ENCODE data around the gene GARIN3.

GARIN3 gene

DNA sequence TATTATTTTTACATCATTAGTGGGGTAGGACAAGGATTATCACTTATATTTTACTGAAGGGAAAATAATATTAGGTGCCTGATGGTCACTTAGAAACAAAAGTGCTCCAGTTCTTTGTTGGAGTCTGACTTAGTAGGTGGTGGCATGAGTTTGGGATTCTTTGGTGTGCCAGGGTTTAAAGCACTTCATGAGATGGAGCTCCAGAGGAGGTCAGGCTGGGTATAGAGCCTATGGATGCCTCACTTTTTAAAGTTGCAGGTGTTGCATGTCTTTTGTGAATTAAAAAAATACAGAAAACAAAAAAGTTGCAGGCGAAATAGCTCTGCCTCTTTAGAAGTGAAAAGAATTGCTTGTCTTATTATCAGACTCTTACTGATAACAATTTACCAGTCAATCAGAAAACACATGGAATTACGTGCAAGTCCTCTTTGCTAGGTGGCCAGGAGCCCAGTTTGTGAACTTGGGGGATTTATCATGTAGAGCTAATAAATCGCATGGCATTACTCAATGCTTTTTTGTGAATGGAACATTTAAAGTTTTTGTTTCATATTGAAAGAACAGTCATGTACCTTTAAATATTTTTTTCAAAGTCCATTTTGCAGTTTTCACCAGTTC, 16.2 kb upstream of the GARIN3 start:
- Histone ChIP-seq H3K27me3 (ENCODE audit: insufficient read depth, insufficient read length) (peaks cover 58% of the 10 kb centered on the region), H3K4me3 (ENCODE audit: insufficient read length, low read depth) (no peak overlapping the region), H3K36me3 (ENCODE audit: insufficient read depth, insufficient read length, low read length) (no peaks in the 10 kb centered on the region), H3K9me3 (ENCODE audit: insufficient read depth, low read length) (no peaks in the 10 kb centered on the region), H3K4me1 (ENCODE audit: insufficient read depth, insufficient read length) (peaks cover 3% of the 10 kb centered on the region), H3K9ac (ENCODE audit: insufficient read length, low read depth) (no peak overlapping the region)
- TF ChIP-seq YY1 (IDR thresholded peaks at IDR 0.05; ENCODE audit: insufficient read depth, insufficient read length), result no peak
- TF ChIP-seq ZNF274 (IDR thresholded peaks at IDR 0.05; ENCODE audit: low read depth, low read length), result no peak
- no peak for TF ChIP-seq SUZ12 (IDR thresholded peaks at IDR 0.05; ENCODE audit: extremely low read depth, insufficient read depth, insufficient read length)
- no peak for DNase-seq (ENCODE audit: low read depth, low spot score)

DNA sequence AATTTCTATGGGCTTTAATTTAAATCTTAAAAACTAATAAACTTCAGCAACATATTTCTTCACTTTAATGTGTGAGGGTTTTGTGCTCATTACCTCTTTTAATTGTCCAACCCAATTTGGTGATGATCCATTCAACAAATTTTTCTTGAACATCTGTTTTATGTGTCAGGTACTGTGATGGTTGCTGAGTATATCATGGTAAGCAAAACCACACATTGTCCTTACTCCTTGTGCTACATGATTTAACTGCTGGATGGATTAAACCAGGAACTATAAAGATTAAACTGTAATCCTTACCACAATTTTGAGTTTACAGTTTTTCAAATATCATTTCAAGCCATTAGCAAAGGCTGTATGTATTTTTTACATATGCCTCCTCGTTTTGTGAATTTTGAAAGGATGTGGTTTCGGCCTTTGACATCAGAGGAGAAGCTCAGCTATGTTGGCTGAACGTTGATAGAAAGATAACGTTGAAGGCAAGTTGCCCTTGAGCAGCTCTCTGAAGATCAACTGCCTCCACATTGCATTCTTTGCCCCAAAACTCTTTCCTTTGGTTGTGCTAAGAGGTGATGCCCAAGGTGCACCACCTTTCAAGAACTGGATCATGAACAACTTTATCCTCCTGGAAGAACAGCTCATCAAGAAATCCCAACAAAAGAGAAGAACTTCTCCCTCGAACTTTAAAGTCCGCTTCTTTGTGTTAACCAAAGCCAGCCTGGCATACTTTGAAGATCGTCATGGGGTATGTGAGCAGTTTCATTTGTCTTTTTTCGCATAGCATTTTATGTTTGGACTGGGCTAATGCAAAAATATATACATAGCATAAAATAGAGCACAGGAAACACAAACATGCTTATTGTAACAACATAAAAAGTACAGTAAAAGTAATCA, 14.6 kb upstream of the GARIN3 start, which contains the start of gene ITK:
ITK (plus strand) TSS at position 467 of the 891 bp plus-strand sequence; CDS start at position 605, 138 bp downstream.
- Histone ChIP-seq H3K4me3 (ENCODE audit: insufficient read length, low read depth) (no peak within 1 kb of the TSS), H3K9ac (ENCODE audit: insufficient read length, low read depth) (no peak within 1 kb of the TSS), H3K9me3 (ENCODE audit: insufficient read depth, low read length) (no peaks in the 10 kb centered on the region), H3K27me3 (ENCODE audit: insufficient read depth, insufficient read length) (peaks cover 44% of the 10 kb centered on the region), H3K4me1 (ENCODE audit: insufficient read depth, insufficient read length) (no peaks in the 10 kb centered on the region), H3K36me3 (ENCODE audit: insufficient read depth, insufficient read length, low read length) (no peaks in the 10 kb centered on the region)
- DNase-seq (ENCODE audit: low read depth, low spot score), result no peak
- TF ChIP-seq YY1 (IDR thresholded peaks at IDR 0.05; ENCODE audit: insufficient read depth, insufficient read length) (no peak), SUZ12 (IDR thresholded peaks at IDR 0.05; ENCODE audit: extremely low read depth, insufficient read depth, insufficient read length) (no peak), ZNF274 (IDR thresholded peaks at IDR 0.05; ENCODE audit: low read depth, low read length) (no peak)

DNA sequence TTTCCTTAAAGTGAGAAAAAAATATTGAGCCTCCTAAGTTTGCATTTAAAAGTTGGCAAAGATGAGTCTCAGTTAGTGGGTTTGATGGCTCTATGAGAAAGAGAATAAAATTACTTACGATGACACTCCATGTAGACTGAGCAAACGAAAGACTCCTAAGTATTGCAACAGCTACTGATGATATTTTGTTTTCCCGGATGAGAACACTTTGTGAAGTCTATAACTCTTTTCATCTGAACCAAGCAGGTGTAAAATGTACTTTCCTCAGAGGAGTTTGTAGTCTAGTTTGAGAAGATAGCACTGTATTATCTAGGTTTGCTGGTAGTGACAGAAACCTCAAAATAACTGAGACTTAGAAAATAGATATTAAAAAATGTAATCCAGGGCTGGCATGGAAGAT, 12.9 kb upstream of the GARIN3 start:
- TF ChIP-seq YY1 (IDR thresholded peaks at IDR 0.05; ENCODE audit: insufficient read depth, insufficient read length) (no peak), SUZ12 (IDR thresholded peaks at IDR 0.05; ENCODE audit: extremely low read depth, insufficient read depth, insufficient read length) (no peak), ZNF274 (IDR thresholded peaks at IDR 0.05; ENCODE audit: low read depth, low read length) (no peak)

DNA sequence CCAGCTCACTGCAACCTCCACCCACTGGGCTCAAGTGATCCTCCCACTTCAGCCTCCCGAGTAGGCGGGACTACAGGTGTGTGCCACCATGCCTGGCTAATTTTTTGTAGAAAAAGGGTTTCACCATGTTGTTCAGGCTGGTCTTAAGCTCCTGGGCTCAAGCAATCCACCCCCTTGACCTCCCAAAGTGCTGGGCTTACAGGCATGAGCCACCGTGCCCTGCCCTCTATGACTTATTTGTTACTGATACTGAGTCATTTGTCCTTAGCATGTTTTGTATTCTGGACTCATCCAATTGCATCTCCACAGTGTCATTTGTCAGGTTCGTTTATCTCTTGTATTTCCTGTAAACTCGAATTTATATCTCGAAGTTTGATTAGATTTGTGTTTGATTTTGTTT, 11.9 kb upstream of the GARIN3 start:
- TF ChIP-seq ZNF274 (IDR thresholded peaks at IDR 0.05; ENCODE audit: low read depth, low read length), result no peak
- no peak for TF ChIP-seq YY1 (IDR thresholded peaks at IDR 0.05; ENCODE audit: insufficient read depth, insufficient read length)
- no peak for TF ChIP-seq SUZ12 (IDR thresholded peaks at IDR 0.05; ENCODE audit: extremely low read depth, insufficient read depth, insufficient read length)
- Histone ChIP-seq H3K27me3 (ENCODE audit: insufficient read depth, insufficient read length) (peaks cover 23% of the 10 kb centered on the region), H3K4me3 (ENCODE audit: insufficient read length, low read depth) (no peak overlapping the region), H3K9me3 (ENCODE audit: insufficient read depth, low read length) (no peaks in the 10 kb centered on the region), H3K36me3 (ENCODE audit: insufficient read depth, insufficient read length, low read length) (no peaks in the 10 kb centered on the region), H3K9ac (ENCODE audit: insufficient read length, low read depth) (no peak overlapping the region), H3K4me1 (ENCODE audit: insufficient read depth, insufficient read length) (no peaks in the 10 kb centered on the region)
- DNase-seq (ENCODE audit: low read depth, low spot score), result no peak

More for the DNA sequence above, 12.9 kb upstream of the GARIN3 start:
- no peaks in the 10 kb centered on the region for H3K9me3 ChIP-seq (ENCODE audit: insufficient read depth, low read length)
- DNase-seq (ENCODE audit: low read depth, low spot score), result no peak
- H3K27me3 ChIP-seq (ENCODE audit: insufficient read depth, insufficient read length), result peaks cover 32% of the 10 kb centered on the region
- H3K36me3 ChIP-seq (ENCODE audit: insufficient read depth, insufficient read length, low read length), result no peaks in the 10 kb centered on the region
- no peaks in the 10 kb centered on the region for H3K4me1 ChIP-seq (ENCODE audit: insufficient read depth, insufficient read length)
- no peak overlapping the region for H3K9ac ChIP-seq (ENCODE audit: insufficient read length, low read depth)
- no peak overlapping the region for H3K4me3 ChIP-seq (ENCODE audit: insufficient read length, low read depth)

DNA sequence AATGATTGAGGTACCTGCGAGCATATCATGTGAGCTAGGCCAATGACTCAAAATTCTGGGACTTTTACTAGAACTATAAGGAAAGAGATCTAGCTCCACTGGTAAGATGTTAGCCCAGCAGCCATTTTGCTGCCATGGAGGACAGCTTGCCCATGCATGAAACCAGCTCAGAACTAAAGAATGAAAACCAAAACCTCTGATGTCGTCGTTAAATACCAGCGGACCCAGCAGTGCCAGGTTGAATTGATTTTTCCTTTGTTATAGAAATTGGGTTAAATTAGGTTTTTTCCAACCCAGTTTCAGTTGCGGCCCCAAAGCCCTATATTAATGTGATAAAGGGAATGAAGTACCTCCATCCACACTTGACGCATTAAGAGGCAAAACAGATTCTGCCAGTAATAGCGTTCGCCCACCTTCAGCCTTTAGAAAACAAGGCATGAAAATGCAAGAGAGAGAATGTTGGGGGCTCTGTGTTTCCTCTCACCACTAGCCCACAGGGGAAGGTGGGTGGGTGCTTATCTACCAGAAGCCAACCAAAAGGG, 9.1 kb upstream of the GARIN3 start:
- H3K36me3 ChIP-seq (ENCODE audit: insufficient read depth, insufficient read length, low read length), result no peaks in the 10 kb centered on the region
- TF ChIP-seq YY1 (IDR thresholded peaks at IDR 0.05; ENCODE audit: insufficient read depth, insufficient read length) (no peak), SUZ12 (IDR thresholded peaks at IDR 0.05; ENCODE audit: extremely low read depth, insufficient read depth, insufficient read length) (no peak), ZNF274 (IDR thresholded peaks at IDR 0.05; ENCODE audit: low read depth, low read length) (no peak)

DNA sequence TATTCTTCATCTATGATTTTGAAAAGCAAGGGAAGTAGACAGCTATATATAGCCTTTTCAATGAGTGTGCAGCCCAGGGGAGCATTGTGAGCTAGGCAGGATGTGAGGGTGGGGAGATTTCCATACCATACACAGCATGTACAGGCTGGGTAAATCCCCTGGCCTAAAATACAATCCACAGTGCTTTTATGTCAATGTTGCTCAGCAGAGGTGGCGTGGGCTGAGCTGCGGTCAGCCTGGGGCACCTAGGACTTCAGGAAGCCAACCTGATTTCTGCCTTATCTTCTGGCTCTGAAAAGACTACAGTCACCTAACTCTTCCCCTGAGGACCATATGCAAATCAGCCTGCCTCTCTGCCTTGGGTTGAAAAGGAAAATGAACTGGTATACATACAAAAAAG, 6.3 kb upstream of the GARIN3 start:
- TF ChIP-seq SUZ12 (IDR thresholded peaks at IDR 0.05; ENCODE audit: extremely low read depth, insufficient read depth, insufficient read length), result no peak
- TF ChIP-seq YY1 (IDR thresholded peaks at IDR 0.05; ENCODE audit: insufficient read depth, insufficient read length), result no peak
- TF ChIP-seq ZNF274 (IDR thresholded peaks at IDR 0.05; ENCODE audit: low read depth, low read length), result no peak
- H3K4me1 ChIP-seq (ENCODE audit: insufficient read depth, insufficient read length), result no peaks in the 10 kb centered on the region
- 0 out of 2 replicates have a peak, but pooled peaks cover 8% of the 10 kb centered on the region for H3K9me3 ChIP-seq (ENCODE audit: insufficient read depth, low read length)
- H3K9ac ChIP-seq (ENCODE audit: insufficient read length, low read depth), result no peak overlapping the region
- DNase-seq (ENCODE audit: low read depth, low spot score), result no peak
- no peaks in the 10 kb centered on the region for H3K27me3 ChIP-seq (ENCODE audit: insufficient read depth, insufficient read length)
- no peak overlapping the region for H3K4me3 ChIP-seq (ENCODE audit: insufficient read length, low read depth)
- H3K36me3 ChIP-seq (ENCODE audit: insufficient read depth, insufficient read length, low read length), result no peaks in the 10 kb centered on the region

More for the DNA sequence above, 9.1 kb upstream of the GARIN3 start:
- no peak overlapping the region for H3K9ac ChIP-seq (ENCODE audit: insufficient read length, low read depth)
- no peak for DNase-seq (ENCODE audit: low read depth, low spot score)
- no peak overlapping the region for H3K4me3 ChIP-seq (ENCODE audit: insufficient read length, low read depth)
- H3K27me3 ChIP-seq (ENCODE audit: insufficient read depth, insufficient read length), result peaks cover 2% of the 10 kb centered on the region
- no peaks in the 10 kb centered on the region for H3K4me1 ChIP-seq (ENCODE audit: insufficient read depth, insufficient read length)
- H3K9me3 ChIP-seq (ENCODE audit: insufficient read depth, low read length), result 0 out of 2 replicates have a peak, but pooled peaks cover 8% of the 10 kb centered on the region

DNA sequence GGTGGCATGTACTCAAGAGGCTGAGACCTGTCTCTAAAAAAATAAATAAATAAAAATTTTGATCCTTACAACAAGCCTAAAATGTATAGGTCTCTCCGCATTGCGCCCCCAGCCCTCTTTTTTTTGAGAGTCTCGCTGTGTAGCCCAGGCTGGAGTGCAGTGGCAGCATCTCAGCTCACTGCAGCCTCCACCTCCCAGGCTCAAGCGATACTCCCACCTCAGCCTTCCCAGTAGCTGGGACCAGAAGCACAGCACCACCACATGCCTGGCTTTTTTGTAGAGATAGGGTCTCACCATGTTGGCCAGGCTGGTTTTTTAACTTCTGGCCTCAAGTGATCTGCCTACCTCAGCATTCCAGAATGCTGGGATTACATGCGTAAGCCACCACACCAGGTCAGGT, 2.2 kb upstream of the GARIN3 start:
- Histone ChIP-seq H3K9ac (ENCODE audit: insufficient read length, low read depth) (no peak overlapping the region), H3K4me1 (ENCODE audit: insufficient read depth, insufficient read length) (no peaks in the 10 kb centered on the region), H3K4me3 (ENCODE audit: insufficient read length, low read depth) (no peak overlapping the region), H3K36me3 (ENCODE audit: insufficient read depth, insufficient read length, low read length) (no peaks in the 10 kb centered on the region), H3K9me3 (ENCODE audit: insufficient read depth, low read length) (0 out of 2 replicates have a peak, but pooled peaks cover 8% of the 10 kb centered on the region), H3K27me3 (ENCODE audit: insufficient read depth, insufficient read length) (no peaks in the 10 kb centered on the region)
- no peak for DNase-seq (ENCODE audit: low read depth, low spot score)
- TF ChIP-seq SUZ12 (IDR thresholded peaks at IDR 0.05; ENCODE audit: extremely low read depth, insufficient read depth, insufficient read length), result no peak
- no peak for TF ChIP-seq ZNF274 (IDR thresholded peaks at IDR 0.05; ENCODE audit: low read depth, low read length)
- no peak for TF ChIP-seq YY1 (IDR thresholded peaks at IDR 0.05; ENCODE audit: insufficient read depth, insufficient read length)
